Chondrocyte (in vitro differentiated cells): Measurements from ENCODE around the gene AASS. TPM values are rescaled to one million over a fixed set of nuclear protein-coding genes. Genes with fewer than 3 reads are reported as not detected.

Source experiments
- DNase-seq: peaks from one replicate; pipeline ENCODE4 v3.0.0; 2021; ENCODE audit warnings: mixed read lengths, low spot score
- H3K27ac Mint-ChIP-seq: one replicate; pipeline ENCODE4 v1.8.0; 2021; ENCODE audit warnings: mild to moderate bottlenecking, moderate library complexity, mixed read lengths; ENCODE audit not compliant: unreplicated experiment
- H3K27me3 Mint-ChIP-seq: 2 replicates; pipeline ENCODE4 v1.8.0; 2021; ENCODE audit warnings: low read depth, mixed read lengths
- H3K36me3 Mint-ChIP-seq: 2 replicates; pipeline ENCODE4 v1.8.0; 2021; ENCODE audit warnings: low read depth, mixed read lengths
- H3K4me1 Mint-ChIP-seq: 2 replicates; pipeline ENCODE4 v1.8.0; 2021; ENCODE audit warnings: low read depth, mild to moderate bottlenecking, mixed read lengths
- H3K4me3 Mint-ChIP-seq: one replicate; pipeline ENCODE4 v1.8.0; 2021; ENCODE audit warnings: mild to moderate bottlenecking, moderate library complexity, mixed read lengths; ENCODE audit not compliant: unreplicated experiment
- H3K9me3 Mint-ChIP-seq: 2 replicates; pipeline ENCODE4 v1.8.0; 2021; ENCODE audit warnings: low read depth, mixed read lengths
- CTCF ChIP-seq: fragments of 200-600 bp; sonication (generic); IDR thresholded peaks from 2 replicates; pipeline ENCODE4 v1.5.0; 2021; ENCODE audit warnings: antibody characterized with exemption, mild to moderate bottlenecking, moderate library complexity
- total RNA-seq: library from RNA; stranded (reverse); gene quantifications from 3 replicates; pipeline ENCODE4 v1.2.1, GENCODE V29; 2021

Gene AASS
- total RNA-seq, 1 donor from 2014 or later, result 7.3 TPM

GRCh38 chr7:122068046-122068445 lies 76.0 kb downstream of the AASS start:
- Mint-ChIP-seq H3K4me3 (no peak overlapping the region), H3K4me1 (no peaks in the 10 kb centered on the region), H3K36me3 (no peaks in the 10 kb centered on the region), H3K27ac (no peak overlapping the region), H3K9me3 (no peaks in the 10 kb centered on the region), H3K27me3 (no peaks in the 10 kb centered on the region)
- no peak for DNase-seq
- no peak for TF ChIP-seq CTCF

- no peak overlapping the region for H3K4me3 Mint-ChIP-seq
- no peaks in the 10 kb centered on the region for H3K36me3 Mint-ChIP-seq
- H3K27me3 Mint-ChIP-seq, result no peaks in the 10 kb centered on the region
- DNase-seq, result no peak
- no peak for TF ChIP-seq CTCF
- H3K27ac Mint-ChIP-seq, result no peak overlapping the region
- no peaks in the 10 kb centered on the region for H3K4me1 Mint-ChIP-seq
- H3K9me3 Mint-ChIP-seq, result no peaks in the 10 kb centered on the region
Observed at GRCh38 chr7:122067077-122067476, 77.0 kb downstream of the AASS start.

- DNase-seq, result no peak
- Mint-ChIP-seq H3K27me3 (no peaks in the 10 kb centered on the region), H3K4me3 (no peak overlapping the region), H3K36me3 (no peaks in the 10 kb centered on the region), H3K4me1 (no peaks in the 10 kb centered on the region), H3K9me3 (no peaks in the 10 kb centered on the region), H3K27ac (no peak overlapping the region)
- no peak for TF ChIP-seq CTCF
Observed at GRCh38 chr7:122064971-122065370, 79.1 kb downstream of the AASS start.

GRCh38 chr7:122063146-122063545 lies 80.9 kb downstream of the AASS start:
- Mint-ChIP-seq H3K4me3 (no peak overlapping the region), H3K4me1 (no peaks in the 10 kb centered on the region), H3K36me3 (no peaks in the 10 kb centered on the region), H3K9me3 (no peaks in the 10 kb centered on the region), H3K27ac (no peak overlapping the region), H3K27me3 (no peaks in the 10 kb centered on the region)
- TF ChIP-seq CTCF, result no peak
- no peak for DNase-seq

GRCh38 chr7:122059542-122059941 lies 84.5 kb downstream of the AASS start:
- H3K36me3 Mint-ChIP-seq, result no peaks in the 10 kb centered on the region
- peaks cover 1% of the 10 kb centered on the region for H3K27me3 Mint-ChIP-seq
- no peaks in the 10 kb centered on the region for H3K4me1 Mint-ChIP-seq
- H3K9me3 Mint-ChIP-seq, result no peaks in the 10 kb centered on the region
- H3K4me3 Mint-ChIP-seq, result no peak overlapping the region
- no peak for TF ChIP-seq CTCF
- DNase-seq, result no peak
- no peak overlapping the region for H3K27ac Mint-ChIP-seq
